Mucosa of stomach (tissue), 1 donor: ENCODE results near the gene SLC25A22.
A peak's percentile ranks its signal among the peaks of the same experiment; 100 is the strongest.

Experiments used
- H3K27me3 ChIP-seq: one replicate; pipeline ENCODE4 v1.7.0; 2013; ENCODE audit warnings: mild to moderate bottlenecking, low read length; ENCODE audit not compliant: control insufficient read depth, insufficient read depth
- H3K36me3 ChIP-seq: one replicate; pipeline ENCODE4 v1.7.0; 2013; ENCODE audit warnings: low read length; ENCODE audit not compliant: control insufficient read depth, insufficient read depth
- H3K4me1 ChIP-seq: one replicate; pipeline ENCODE4 v1.7.0; 2013; ENCODE audit warnings: mild to moderate bottlenecking, low read length; ENCODE audit not compliant: control insufficient read depth, insufficient read depth
- H3K4me3 ChIP-seq: one replicate; pipeline ENCODE4 v1.7.0; 2013; ENCODE audit warnings: low read length
- H3K9ac ChIP-seq: one replicate; pipeline ENCODE4 v1.7.0; 2013; ENCODE audit warnings: mild to moderate bottlenecking, low read length, moderate library complexity
- H3K9me3 ChIP-seq: one replicate; pipeline ENCODE4 v1.7.0; 2013; ENCODE audit warnings: mild to moderate bottlenecking, low read length, moderate library complexity; ENCODE audit not compliant: control insufficient read depth
- donor health status: Pancreatic carcinoma.

SLC25A22 gene

DNA sequence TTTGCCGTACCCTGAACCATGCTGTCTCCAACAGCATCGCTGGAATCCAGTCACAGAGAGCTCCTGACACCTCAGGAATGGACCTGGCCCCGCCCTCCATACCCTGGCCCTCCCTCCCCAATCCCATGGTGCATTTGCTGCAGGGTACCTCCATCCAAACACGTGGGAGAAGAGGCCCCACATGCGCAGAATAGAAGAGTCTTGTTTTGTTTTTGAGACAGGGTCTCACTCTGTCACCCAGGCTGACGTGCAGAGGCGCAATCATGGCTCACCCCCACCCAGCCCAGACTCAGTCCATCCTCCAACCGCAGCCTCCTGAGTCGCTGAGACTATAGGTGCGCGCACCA, 18.3 kb upstream of the SLC25A22 start:
- H3K9ac ChIP-seq: no peak overlapping the region
- H3K36me3 ChIP-seq: peaks cover 14% of the 10 kb centered on the region
- no peak overlapping the region for H3K4me3 ChIP-seq
- H3K9me3 ChIP-seq: no peaks in the 10 kb centered on the region
- peaks cover 27% of the 10 kb centered on the region for H3K4me1 ChIP-seq
- H3K27me3 ChIP-seq: no peaks in the 10 kb centered on the region

DNA sequence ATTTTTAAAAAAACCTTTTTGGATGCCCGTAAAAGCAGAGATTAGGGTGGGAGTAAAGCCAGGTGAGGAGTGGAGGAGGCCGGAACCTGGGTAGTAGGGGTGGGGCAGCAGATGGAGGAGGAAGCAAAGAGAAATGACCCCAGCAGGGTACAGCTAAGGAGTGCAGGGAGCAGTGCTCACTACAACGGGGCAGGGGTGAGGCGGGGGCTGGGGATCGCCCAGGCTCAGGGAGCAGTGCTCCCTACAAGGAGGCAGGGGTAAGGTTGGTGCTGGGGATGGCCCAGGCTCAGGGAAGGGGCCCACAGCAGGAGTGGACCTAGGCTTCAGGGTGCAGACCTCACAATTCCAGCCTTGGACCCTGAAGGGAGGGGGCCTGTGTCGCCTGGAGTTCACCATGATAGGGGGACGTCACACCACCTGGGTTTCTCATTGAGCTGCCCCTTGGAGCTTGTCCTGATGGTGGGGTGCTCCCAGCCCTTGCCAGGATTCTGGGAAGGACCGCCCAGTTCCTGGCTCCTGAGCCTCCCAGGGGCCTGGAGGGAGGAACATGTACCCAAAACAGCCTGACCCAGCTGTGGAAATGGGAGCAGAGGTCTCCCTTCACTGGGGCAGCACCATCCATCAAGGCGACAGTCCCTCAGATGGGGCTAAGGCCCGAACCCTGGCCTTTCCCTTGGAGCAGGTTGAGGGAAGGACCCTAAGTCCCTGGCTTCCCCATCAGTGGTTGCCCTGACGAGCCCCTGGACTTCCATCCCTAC, 17.8 kb upstream of the SLC25A22 start:
- no peaks in the 10 kb centered on the region for H3K9me3 ChIP-seq
- H3K27me3 ChIP-seq: no peaks in the 10 kb centered on the region
- H3K4me3 ChIP-seq: no peak overlapping the region
- peaks cover 27% of the 10 kb centered on the region for H3K4me1 ChIP-seq
- H3K36me3 ChIP-seq: peaks cover 15% of the 10 kb centered on the region
- no peak overlapping the region for H3K9ac ChIP-seq

DNA sequence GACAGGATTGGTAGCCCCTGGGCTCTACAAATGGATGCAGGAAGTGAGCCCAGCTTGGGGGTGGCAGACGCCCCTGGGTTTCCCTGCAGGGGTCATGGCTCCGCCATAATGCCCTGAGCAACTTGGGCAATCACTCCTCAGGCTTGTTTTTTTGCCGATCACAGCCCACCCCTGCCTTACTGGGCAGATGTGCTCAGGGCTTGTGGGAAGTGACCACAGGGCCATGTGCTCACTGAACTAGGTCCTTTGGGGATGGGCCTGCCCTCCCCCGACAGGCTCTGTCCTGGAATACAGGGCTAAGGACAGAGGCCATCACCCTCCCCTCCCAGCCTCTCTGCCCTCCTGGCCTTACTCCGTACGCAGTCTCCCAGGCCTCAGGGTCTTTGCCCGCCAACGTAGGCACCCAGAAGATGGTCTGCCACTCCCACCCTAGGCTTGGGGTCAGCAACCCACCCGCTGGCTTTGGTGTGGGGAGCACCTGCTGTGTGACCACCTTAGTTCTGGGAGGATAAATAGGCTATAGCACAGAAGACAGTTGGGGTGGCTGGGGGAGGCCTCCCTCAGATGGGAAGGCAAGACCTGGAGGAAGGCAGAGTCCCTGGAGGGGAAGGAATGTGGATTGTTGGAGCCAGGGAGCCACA, 15.5 kb upstream of the SLC25A22 start:
- Histone ChIP-seq H3K9ac (no peak overlapping the region), H3K9me3 (no peaks in the 10 kb centered on the region), H3K27me3 (no peaks in the 10 kb centered on the region), H3K4me3 (no peak overlapping the region), H3K4me1 (peaks cover 24% of the 10 kb centered on the region), H3K36me3 (peaks cover 15% of the 10 kb centered on the region)

DNA sequence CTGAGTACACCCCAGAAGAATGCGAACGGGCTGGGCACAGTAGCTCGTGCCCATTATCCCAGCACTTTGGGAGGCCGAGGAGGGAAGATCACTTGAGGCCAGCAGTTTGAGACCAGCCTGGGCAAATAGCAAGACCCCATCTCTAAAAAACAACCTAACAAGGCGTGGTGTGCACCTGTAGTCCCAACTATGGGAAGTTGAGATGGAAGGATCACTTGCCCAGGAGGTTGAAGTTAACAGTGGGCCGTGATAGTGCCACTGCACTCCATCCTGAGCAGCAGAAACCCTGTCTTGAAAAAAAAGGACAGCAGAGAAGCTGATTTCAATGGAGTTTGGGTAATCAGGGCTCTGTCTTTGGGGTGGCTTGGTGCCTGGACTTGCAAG, 15.0 kb upstream of the SLC25A22 start:
- H3K9ac ChIP-seq: no peak overlapping the region
- no peak overlapping the region for H3K4me3 ChIP-seq
- H3K9me3 ChIP-seq: no peaks in the 10 kb centered on the region
- H3K36me3 ChIP-seq: peaks cover 15% of the 10 kb centered on the region
- no peaks in the 10 kb centered on the region for H3K27me3 ChIP-seq
- H3K4me1 ChIP-seq: peaks cover 22% of the 10 kb centered on the region

DNA sequence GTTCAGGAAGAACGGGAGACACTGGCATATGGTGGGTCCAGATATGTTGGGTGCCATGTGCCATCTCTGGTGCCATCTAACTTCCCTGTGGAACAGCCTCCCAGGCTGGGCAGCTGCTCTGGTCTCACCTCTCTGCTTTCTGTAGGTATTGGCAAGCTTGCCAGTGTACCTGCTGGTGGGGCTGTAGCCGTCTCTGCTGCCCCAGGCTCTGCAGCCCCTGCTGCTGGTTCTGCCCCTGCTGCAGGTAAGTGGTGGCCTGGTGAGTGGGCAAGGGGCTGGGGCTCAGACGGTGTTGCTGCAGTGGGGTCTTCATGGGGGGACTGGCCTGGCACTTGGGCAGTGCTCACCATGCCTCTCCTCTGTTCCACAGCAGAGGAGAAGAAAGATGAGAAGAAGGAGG, 14.3 kb upstream of the SLC25A22 start:
- Histone ChIP-seq H3K9me3 (no peaks in the 10 kb centered on the region), H3K27me3 (no peaks in the 10 kb centered on the region), H3K4me3 (no peak overlapping the region), H3K36me3 (peaks cover 15% of the 10 kb centered on the region), H3K4me1 (peaks cover 21% of the 10 kb centered on the region), H3K9ac (no peak overlapping the region)

DNA sequence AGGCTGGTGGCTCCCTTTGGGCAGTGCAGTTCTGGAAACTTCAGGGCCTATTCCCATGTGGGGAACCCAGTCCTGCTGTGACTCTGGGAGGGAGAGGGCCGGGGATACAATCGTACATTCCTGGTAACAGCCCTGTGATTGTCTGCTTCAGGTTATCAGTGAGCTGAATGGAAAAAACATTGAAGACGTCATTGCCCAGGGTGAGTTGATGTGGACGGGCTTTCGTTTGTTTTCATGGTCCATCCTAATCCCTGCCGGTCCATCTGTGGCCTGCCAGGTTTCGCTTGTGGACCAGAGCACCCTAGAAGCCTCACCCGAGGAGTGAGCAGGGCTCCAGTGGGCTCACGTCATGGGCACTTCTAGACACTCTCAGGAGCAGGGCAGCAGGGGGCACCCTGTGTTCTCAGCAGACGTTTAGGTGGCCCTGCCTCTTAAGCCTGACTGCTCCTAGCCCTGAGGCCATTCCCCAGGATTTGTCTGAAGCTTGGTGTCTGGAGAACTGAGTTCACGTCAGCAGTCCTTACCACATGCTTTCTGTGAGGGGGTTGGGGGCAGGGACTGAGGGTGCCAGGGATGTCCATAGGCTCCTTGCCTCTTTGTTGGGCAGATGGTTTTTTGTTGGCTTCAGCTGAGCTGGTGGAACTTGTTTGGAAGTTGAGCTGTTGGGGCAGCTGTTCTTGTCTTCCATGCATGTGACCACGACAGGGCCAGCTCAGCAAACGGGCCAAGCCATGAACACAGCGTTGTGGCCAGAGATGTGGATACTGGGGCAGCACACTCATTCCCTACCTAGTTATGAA, 13.6 kb upstream of the SLC25A22 start:
- no peaks in the 10 kb centered on the region for H3K9me3 ChIP-seq
- no peaks in the 10 kb centered on the region for H3K27me3 ChIP-seq
- peaks cover 15% of the 10 kb centered on the region for H3K36me3 ChIP-seq
- peaks cover 21% of the 10 kb centered on the region for H3K4me1 ChIP-seq
- H3K9ac ChIP-seq: peak overlapping the region; percentile 91
- peak overlapping the region; percentile 20 for H3K4me3 ChIP-seq

DNA sequence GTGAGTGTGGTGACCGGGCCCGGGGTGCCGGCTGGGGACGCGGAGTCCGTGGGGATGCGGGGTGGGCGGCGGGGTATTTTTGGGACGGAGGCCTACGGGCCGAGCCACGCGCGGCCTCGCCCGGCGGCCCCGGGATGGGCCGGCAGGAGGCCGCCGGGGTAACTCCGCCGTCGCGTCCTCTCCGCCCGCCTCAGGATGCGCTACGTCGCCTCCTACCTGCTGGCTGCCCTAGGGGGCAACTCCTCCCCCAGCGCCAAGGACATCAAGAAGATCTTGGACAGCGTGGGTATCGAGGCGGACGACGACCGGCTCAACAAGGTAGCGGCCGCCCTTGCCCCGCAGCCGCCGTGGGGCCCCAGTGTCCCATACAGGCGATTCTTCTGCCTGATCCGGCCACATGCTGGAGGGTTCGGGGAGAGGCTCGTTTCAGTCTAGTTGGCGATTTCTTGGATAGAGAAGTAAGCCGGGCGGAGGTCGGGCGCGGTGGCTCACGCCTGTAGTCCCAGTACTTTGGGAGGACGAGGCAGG, 12.0 kb upstream of the SLC25A22 start:
- Histone ChIP-seq H3K4me1 (peaks cover 21% of the 10 kb centered on the region), H3K4me3 (peak overlapping the region; percentile 77), H3K36me3 (peaks cover 15% of the 10 kb centered on the region), H3K9ac (peak overlapping the region; percentile 91), H3K27me3 (no peaks in the 10 kb centered on the region), H3K9me3 (no peaks in the 10 kb centered on the region)

DNA sequence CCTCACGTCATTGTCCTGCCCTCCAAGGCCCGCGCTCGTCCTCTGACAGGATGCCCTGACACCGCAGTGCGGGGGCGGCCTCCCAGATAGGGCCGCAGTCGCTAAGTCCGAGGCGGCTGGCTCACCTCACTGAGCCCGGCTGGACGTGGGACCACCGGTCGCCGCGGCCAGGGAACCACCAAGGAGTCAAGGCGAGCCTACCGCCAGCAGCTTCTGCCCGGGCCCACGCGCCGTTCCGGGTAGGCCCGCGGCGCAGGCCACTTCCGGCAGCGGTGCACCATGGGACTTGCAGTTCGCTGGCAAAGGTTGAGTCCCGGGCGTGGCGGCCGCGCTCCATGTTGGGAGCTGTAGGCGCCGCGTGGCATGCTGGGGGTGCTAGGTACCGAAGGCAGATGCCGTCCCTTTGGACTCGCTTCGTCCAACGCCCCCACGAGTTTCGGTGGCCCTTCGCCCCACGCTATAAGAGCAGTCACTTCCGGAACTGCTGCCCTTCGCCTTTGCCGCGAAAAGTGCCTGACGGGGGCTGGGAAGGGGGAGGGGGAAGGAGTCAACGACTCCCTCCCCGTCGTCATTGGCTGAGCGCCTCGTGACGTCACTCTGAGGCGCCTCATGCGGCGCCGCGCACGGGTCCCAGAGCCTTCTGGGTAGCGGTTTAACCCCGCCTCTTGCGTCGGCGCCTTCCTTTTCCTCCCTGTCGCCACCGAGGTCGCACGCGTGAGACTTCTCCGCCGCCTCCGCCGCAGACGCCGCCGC, 11.4 kb upstream of the SLC25A22 start, which contains the start of gene RPLP2:
Gene RPLP2 (plus strand): TSS at position 681 of the 753 bp plus-strand sequence. CDS start 268 bp downstream, outside the sequence.
- Histone ChIP-seq H3K9me3 (no peaks in the 10 kb centered on the region), H3K4me1 (peaks cover 24% of the 10 kb centered on the region), H3K36me3 (peaks cover 15% of the 10 kb centered on the region), H3K27me3 (no peaks in the 10 kb centered on the region), H3K9ac (peak within 1 kb of the TSS; percentile 91), H3K4me3 (peak within 1 kb of the TSS; percentile 81)

DNA sequence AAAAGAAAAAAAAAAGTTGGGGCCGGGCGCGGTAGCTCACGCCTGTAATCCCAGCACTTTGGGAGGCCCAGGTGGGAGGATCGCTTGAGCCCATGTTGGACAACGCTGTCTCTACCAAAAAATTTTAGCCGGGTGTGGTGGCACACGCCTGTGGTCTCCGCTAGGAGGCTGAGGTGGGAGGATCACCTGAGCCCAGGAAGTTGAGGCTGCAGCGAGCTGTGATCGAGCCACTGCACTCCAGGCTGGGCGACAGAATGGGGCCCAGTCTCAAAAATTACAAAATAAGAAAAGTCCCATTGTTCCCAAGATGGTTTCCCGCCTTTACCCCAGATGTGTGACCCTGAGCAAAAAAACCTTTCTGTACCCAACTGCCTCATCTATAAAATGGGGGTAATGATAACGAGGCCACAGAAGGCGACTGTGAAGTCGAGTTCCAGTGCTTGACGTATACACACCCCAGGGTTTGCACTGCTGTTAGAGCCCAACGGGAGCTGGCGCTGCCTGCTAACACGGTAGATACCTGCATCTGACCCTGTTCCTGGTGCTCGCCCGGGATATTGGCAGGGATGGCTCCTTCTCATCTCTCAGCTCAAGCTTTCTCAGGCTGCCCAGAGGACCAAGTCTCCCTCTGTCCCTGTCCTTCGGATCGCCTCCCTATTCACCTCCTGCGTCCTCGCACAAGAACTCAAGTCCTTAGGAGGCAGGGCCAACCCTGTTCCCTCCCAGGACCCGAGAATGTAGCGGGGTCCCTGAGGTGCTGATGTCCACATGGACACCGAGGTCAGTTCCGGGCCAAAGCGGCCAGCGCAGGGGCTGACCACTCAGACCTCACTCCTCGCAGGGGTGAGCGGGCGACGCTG, 10.6 kb upstream of the SLC25A22 start:
- Histone ChIP-seq H3K9me3 (no peaks in the 10 kb centered on the region), H3K36me3 (peaks cover 15% of the 10 kb centered on the region), H3K27me3 (no peaks in the 10 kb centered on the region), H3K9ac (peak overlapping the region; percentile 91), H3K4me1 (peaks cover 32% of the 10 kb centered on the region), H3K4me3 (peak overlapping the region; percentile 81)

DNA sequence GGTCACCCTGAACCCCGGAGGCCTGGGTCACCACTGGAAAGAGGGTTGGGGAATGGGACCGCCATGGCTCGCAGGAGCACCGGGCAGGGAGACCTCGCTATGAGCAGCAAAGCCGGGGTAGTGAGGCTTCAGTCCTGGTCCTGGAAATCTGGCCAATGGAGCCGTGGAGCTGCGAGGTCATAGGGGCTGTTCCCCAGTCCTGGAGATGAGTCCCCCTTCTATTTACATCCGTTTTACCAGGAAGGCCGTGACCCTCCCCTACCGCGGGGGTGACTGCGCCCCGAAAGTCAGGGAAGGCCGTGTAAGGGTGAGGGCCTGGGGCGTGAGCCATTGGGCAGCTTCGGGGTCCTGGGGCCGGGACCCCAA, 6.5 kb upstream of the SLC25A22 start:
- Histone ChIP-seq H3K36me3 (no peaks in the 10 kb centered on the region), H3K9me3 (no peaks in the 10 kb centered on the region), H3K27me3 (no peaks in the 10 kb centered on the region), H3K4me3 (peak overlapping the region; percentile 22), H3K4me1 (peaks cover 21% of the 10 kb centered on the region), H3K9ac (peak overlapping the region; percentile 71)
